Measurements from ENCODE around the gene PLXNC1. TPM values are rescaled to one million over a fixed set of nuclear protein-coding genes. Genes with fewer than 3 reads are reported as not detected.

PLXNC1 gene
- total RNA-seq, 6 donors from 2014 or later, result 14.1 to 51.3 (median 24.6) TPM

- no peaks in the 10 kb centered on the region for H3K4me1 ChIP-seq
- H3K27me3 ChIP-seq, result no peaks in the 10 kb centered on the region
- no peaks in the 10 kb centered on the region for H3K9me3 ChIP-seq
- TF ChIP-seq CTCF (IDR thresholded peaks at IDR 0.05), result no peak
- TF ChIP-seq POLR2AphosphoS5 (IDR thresholded peaks at IDR 0.05), result no peak
- no peak for TF ChIP-seq POLR2A (IDR thresholded peaks at IDR 0.05)
- no peak for TF ChIP-seq EP300 (IDR thresholded peaks at IDR 0.05)
- 50 to 83% methylated on average over 1 to 2 of the region's 2 CpGs for WGBS, 2 donors
- DNase-seq, result no peak
- H3K27ac ChIP-seq, result no peak overlapping the region
- peaks cover 0 to 5% (median 0%) of the 10 kb centered on the region in 4 donors for H3K36me3 ChIP-seq
- no peak overlapping the region for H3K4me3 ChIP-seq
- no peak for ATAC-seq (ENCODE audit: low FRiP score in 2 of 2)
These were observed 42.2 kb downstream of the PLXNC1 start for GRCh38 chr12:94190623-94191022.

- H3K36me3 ChIP-seq, result peaks cover 0 to 5% (median 0%) of the 10 kb centered on the region in 4 donors
- H3K27me3 ChIP-seq, result no peaks in the 10 kb centered on the region
- no peak overlapping the region for H3K27ac ChIP-seq
- no peaks in the 10 kb centered on the region for H3K9me3 ChIP-seq
- H3K4me1 ChIP-seq, result no peaks in the 10 kb centered on the region
- H3K4me3 ChIP-seq, result no peak overlapping the region
- no peak for ATAC-seq (ENCODE audit: low FRiP score in 2 of 2)
- no peak for DNase-seq
- TF ChIP-seq POLR2A (IDR thresholded peaks at IDR 0.05), result no peak
- no peak for TF ChIP-seq CTCF (IDR thresholded peaks at IDR 0.05)
- TF ChIP-seq EP300 (IDR thresholded peaks at IDR 0.05), result no peak
- TF ChIP-seq POLR2AphosphoS5 (IDR thresholded peaks at IDR 0.05), result no peak
- WGBS, 2 donors, result 98 to 100% methylated on average over 2 of the region's 2 CpGs
These were observed 42.6 kb downstream of the PLXNC1 start for GRCh38 chr12:94191023-94191422.

GRCh38 chr12:94191811-94192210, 43.4 kb downstream of the PLXNC1 start:
- no peaks in the 10 kb centered on the region for H3K27me3 ChIP-seq
- WGBS, 2 donors, result 100% methylated on average over 1 of the region's 1 CpG
- H3K4me3 ChIP-seq, result no peak overlapping the region
- peaks cover 0 to 3% (median 0%) of the 10 kb centered on the region in 4 donors for H3K36me3 ChIP-seq
- no peak for TF ChIP-seq CTCF (IDR thresholded peaks at IDR 0.05)
- no peak for TF ChIP-seq POLR2AphosphoS5 (IDR thresholded peaks at IDR 0.05)
- no peak for TF ChIP-seq EP300 (IDR thresholded peaks at IDR 0.05)
- no peak for TF ChIP-seq POLR2A (IDR thresholded peaks at IDR 0.05)
- DNase-seq, result no peak
- H3K9me3 ChIP-seq, result no peaks in the 10 kb centered on the region
- ATAC-seq (ENCODE audit: low FRiP score in 2 of 2), result no peak
- no peaks in the 10 kb centered on the region for H3K4me1 ChIP-seq
- no peak overlapping the region for H3K27ac ChIP-seq

- no peak for ATAC-seq (ENCODE audit: low FRiP score in 2 of 2)
- Histone ChIP-seq H3K9me3 (no peaks in the 10 kb centered on the region), H3K4me3 (no peak overlapping the region), H3K27ac (no peak overlapping the region), H3K36me3 (no peaks in the 10 kb centered on the region), H3K27me3 (no peaks in the 10 kb centered on the region), H3K4me1 (no peaks in the 10 kb centered on the region)
- no peak for DNase-seq
- no peak for TF ChIP-seq POLR2A (IDR thresholded peaks at IDR 0.05)
- no peak for TF ChIP-seq EP300 (IDR thresholded peaks at IDR 0.05)
- no peak for TF ChIP-seq POLR2AphosphoS5 (IDR thresholded peaks at IDR 0.05)
- no peak for TF ChIP-seq CTCF (IDR thresholded peaks at IDR 0.05)
These were observed 44.1 kb downstream of the PLXNC1 start for GRCh38 chr12:94192506-94192905.

GRCh38 chr12:94193168-94193567, 44.8 kb downstream of the PLXNC1 start:
- no peaks in the 10 kb centered on the region for H3K27me3 ChIP-seq
- H3K27ac ChIP-seq, result no peak overlapping the region
- H3K4me1 ChIP-seq, result no peaks in the 10 kb centered on the region
- TF ChIP-seq POLR2A (IDR thresholded peaks at IDR 0.05) (no peak), EP300 (IDR thresholded peaks at IDR 0.05) (no peak), CTCF (IDR thresholded peaks at IDR 0.05) (no peak), POLR2AphosphoS5 (IDR thresholded peaks at IDR 0.05) (no peak)
- no peak for ATAC-seq (ENCODE audit: low FRiP score in 2 of 2)
- no peaks in the 10 kb centered on the region for H3K9me3 ChIP-seq
- 81 to 86% methylated on average over 3 of the region's 3 CpGs for WGBS, 2 donors
- H3K4me3 ChIP-seq, result no peak overlapping the region
- no peak for DNase-seq
- no peaks in the 10 kb centered on the region for H3K36me3 ChIP-seq

Measured in upper lobe of left lung (tissue), 6 donors.